Cardiac ventricle fibroblast (primary cell): ENCODE data around the gene SPATA22. TPM values are rescaled to one million over a fixed set of nuclear protein-coding genes. Genes with fewer than 3 reads are reported as not detected.

Source experiments
- total RNA-seq: library from RNA; depleted of rRNA; stranded (reverse); fragments of >200 nt; gene quantifications from 2 replicates; pipeline ENCODE4 v1.2.3, GENCODE V29; 2015

SPATA22 gene, protein sequence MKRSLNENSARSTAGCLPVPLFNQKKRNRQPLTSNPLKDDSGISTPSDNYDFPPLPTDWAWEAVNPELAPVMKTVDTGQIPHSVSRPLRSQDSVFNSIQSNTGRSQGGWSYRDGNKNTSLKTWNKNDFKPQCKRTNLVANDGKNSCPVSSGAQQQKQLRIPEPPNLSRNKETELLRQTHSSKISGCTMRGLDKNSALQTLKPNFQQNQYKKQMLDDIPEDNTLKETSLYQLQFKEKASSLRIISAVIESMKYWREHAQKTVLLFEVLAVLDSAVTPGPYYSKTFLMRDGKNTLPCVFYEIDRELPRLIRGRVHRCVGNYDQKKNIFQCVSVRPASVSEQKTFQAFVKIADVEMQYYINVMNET
- 0.56 TPM in 1 of 2 replicates, not detected in the other for total RNA-seq

DNA sequence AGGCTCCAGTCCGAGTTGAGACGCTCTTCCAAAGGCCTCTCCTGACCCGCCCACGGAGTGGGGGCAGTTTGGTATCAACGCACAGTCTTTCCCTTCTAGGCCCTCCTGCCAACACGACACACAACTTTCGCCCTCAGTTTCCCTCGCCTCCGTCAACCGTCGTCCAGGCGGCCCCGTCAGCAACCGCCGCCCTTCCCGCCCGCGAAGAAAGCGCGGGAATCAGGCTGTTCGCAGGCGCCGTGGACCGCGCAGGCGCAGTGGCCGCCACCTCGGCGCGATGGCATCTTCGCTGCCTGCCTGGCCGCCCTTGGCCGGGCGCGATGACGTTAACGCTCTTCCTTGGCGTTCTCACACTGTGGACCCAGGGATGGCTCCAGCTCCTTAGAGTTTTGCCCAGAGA lies at the start of gene SPATA22:
Gene SPATA22 (minus strand): TSS at position 221 of the 400 bp plus-strand sequence. CDS start 2,494 bp downstream, outside the sequence.

DNA sequence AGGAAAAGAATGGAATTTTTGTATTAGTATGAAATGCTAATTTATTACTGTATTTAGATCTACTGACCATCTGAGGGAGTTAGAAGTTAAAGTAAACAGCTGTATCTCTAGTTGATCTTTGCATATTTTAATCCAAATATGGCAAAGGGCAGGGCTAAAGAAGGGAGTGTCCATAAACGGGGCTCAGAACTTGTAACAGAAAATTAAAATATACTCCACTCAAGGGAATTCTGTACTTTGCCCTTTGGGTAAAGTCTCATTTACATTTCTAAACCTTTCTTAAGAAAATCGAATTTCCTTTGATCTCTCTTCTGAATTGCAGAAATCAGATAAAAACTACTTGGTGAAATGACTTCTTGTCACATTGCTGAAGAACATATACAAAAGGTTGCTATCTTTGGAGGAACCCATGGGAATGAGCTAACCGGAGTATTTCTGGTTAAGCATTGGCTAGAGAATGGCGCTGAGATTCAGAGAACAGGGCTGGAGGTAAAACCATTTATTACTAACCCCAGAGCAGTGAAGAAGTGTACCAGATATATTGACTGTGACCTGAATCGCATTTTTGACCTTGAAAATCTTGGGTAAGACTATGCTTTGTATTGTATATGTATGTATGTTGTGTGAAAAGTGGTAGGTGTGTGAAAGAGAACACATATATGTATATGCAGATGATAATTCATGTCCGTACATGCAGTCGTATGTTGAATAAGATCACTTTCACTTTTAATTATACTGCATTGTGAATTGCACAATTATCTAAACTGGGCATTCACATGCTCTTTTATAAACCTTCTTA lies 4.4 kb upstream of the SPATA22 start, which contains the start of gene ASPA:
Gene ASPA (plus strand): TSS at position 186 of the 799 bp plus-strand sequence. CDS start 163 bp downstream, at position 349.

DNA sequence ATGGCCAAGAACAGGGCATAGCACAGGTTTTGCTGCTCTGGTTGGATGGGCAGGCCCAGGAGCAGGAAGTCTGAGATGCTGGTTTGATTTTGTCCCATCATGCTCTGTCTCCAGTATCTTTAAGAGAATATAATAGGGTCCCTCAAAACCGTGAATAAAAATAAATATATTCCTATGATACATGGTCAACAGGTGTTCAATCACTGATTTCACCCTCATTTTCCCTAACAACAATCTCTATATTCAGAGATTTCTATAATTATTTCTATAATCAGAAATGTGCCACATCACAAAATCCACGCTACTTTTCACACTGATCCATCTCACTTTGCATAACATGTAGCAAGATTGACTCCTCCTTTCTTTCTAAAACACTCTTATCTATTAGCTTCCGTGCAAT lies 37.9 kb downstream of the SPATA22 start, which contains the start of gene OR1E2:
Gene OR1E2 (minus strand): TSS at position 101 of the 400 bp plus-strand sequence. CDS start 0 bp downstream, at position 101.

DNA sequence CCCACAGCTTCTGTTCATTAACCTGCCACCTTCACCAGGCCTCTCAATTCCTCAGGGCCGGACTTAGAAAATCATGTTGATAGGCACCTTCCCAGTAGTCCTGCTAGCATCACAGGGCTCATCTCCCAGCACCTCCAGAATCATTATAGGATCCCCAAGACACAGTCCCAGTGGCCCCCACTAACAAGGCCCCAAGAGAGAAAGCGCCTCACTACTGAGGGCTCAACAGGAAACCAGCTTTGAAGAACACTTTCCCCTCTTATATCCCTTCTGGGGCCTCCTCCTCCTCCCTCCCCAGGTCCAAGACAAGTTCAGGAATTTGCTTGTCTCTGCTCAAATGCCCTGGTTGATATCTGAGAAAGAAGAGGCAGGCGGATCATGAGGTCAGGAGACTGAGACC lies 60.5 kb downstream of the SPATA22 start, which contains the start of gene OR3A3:
Gene OR3A3 (plus strand): TSS at position 301 of the 400 bp plus-strand sequence.

DNA sequence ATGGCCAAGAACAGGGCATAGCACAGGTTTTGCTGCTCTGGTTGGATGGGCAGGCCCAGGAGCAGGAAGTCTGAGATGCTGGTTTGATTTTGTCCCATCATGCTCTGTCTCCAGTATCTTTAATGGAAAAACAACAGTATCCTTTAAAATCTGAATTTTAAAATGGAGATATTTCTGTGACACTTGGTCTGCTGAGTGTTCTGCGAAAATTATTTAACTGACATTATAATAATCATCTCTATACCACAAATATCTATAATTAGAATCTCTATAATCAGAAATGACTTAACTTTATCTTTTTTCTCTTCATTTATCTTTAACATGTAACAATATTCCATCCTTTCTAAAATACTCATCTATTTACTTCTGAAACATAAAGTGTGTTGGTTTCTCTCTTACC lies 73.3 kb downstream of the SPATA22 start, which contains the start of gene OR1E1:
Gene OR1E1 (minus strand): TSS at position 101 of the 400 bp plus-strand sequence. CDS start 0 bp downstream, at position 101.

Other genes with a start within 250 kb of the SPATA22 start
- not detected in 2 replicates for gene OR3A1, start 173.5 kb downstream of the SPATA22 start, total RNA-seq
- gene OR3A2, start 85.5 kb downstream of the SPATA22 start, total RNA-seq = not detected in 2 replicates
- not detected in 2 replicates for gene OR1E1, start 73.4 kb downstream of the SPATA22 start, total RNA-seq
- gene OR3A3, start 60.4 kb downstream of the SPATA22 start, total RNA-seq = not detected in 2 replicates
- not detected in 2 replicates for gene OR1E2, start 38.0 kb downstream of the SPATA22 start, total RNA-seq
- 7.0 and 7.8 TPM in 2 replicates for gene ASPA, start 4.2 kb upstream of the SPATA22 start, total RNA-seq
- 1.0 and 4.7 TPM in 2 replicates for gene TRPV3, start 86.0 kb upstream of the SPATA22 start, total RNA-seq
- gene TRPV1, start 137.6 kb upstream of the SPATA22 start, total RNA-seq = 1.5 and 2.3 TPM in 2 replicates
- 8.3 and 10.7 TPM in 2 replicates for gene SHPK, start 164.4 kb upstream of the SPATA22 start, total RNA-seq
- 13.9 and 23.1 TPM in 2 replicates for gene CTNS, start 164.9 kb upstream of the SPATA22 start, total RNA-seq
- 169 and 191 TPM in 2 replicates for gene TAX1BP3, start 196.8 kb upstream of the SPATA22 start, total RNA-seq
- gene EMC6, start 197.0 kb upstream of the SPATA22 start, total RNA-seq = 4.7 and 8.5 TPM in 2 replicates
- gene P2RX5, start 224.3 kb upstream of the SPATA22 start, total RNA-seq = 0.20 and 1.2 TPM in 2 replicates